B cell (primary cell): ENCODE measurements around the gene CDH12. TPM values are rescaled to one million over a fixed set of nuclear protein-coding genes. Genes with fewer than 3 reads are reported as not detected.

ENCODE experiments used
- ATAC-seq: fragments of 200-7000 bp; cut with Tn5 transposase; one replicate; pipeline ENCODE4 v1.10.0; 2021; ENCODE audit warnings: low read depth, mild to moderate bottlenecking, moderate number of reproducible peaks, moderate library complexity
- CTCF ChIA-PET: fragments of 350-600 bp; sonication (Branson Sonifier 250); formaldehyde crosslinking; loops from one replicate; lab custom pipeline; 2021; ENCODE audit warnings: antibody characterized with exemption, inconsistent platforms; lab: Charles Lee
- POLR2A ChIA-PET: fragments of 350-600 bp; sonication (Branson Sonifier 250); formaldehyde crosslinking; loops from one replicate; lab custom pipeline; 2021; ENCODE audit warnings: antibody characterized with exemption; lab: Charles Lee
- DNase-seq: peaks from one replicate; pipeline ENCODE4 v3.0.0; 2013
- H2AFZ ChIP-seq: 2 replicates; pipeline ENCODE4 v1.6.1; 2012; ENCODE audit warnings: mild to moderate bottlenecking, low read depth, low read length; ENCODE audit not compliant: insufficient read depth, poor library complexity, severe bottlenecking
- H3K27ac ChIP-seq, 2 donors: 1 replicate in 1 of 2; 2 replicates in 1 of 2; pipeline ENCODE4 v1.5.1; 2012 to 2013; ENCODE audit warnings: low read length in 2 of 2, mild to moderate bottlenecking in 2 of 2, moderate library complexity in 1 of 2
- H3K27me3 ChIP-seq, 4 experiments: fragments of 200-600 bp in 1 of 4; sonication (generic) in 1 of 4; replicated peaks in 1 of 4; 1 replicate in 2 of 4; 2 replicates in 2 of 4; pipeline versions ENCODE4 v1.6.1 to v1.7.0; 2013 to 2016; ENCODE audit warnings: low read length in 3 of 4, mild to moderate bottlenecking in 2 of 4, mixed read lengths in 1 of 4, moderate library complexity in 1 of 4; ENCODE audit not compliant: insufficient read depth in 4 of 4, control insufficient read depth in 3 of 4; ENCODE audit errors: control extremely low read depth in 1 of 4
- H3K36me3 ChIP-seq, 2 experiments: replicated peaks in 1 of 2; 1 replicate in 1 of 2; 2 replicates in 1 of 2; pipeline versions ENCODE4 v1.6.1 to v1.7.1; 2013; ENCODE audit warnings: low read length in 1 of 2; ENCODE audit not compliant: insufficient read depth in 2 of 2, control insufficient read depth in 1 of 2; ENCODE audit errors: control extremely low read depth in 1 of 2, extremely low read depth in 1 of 2
- H3K4me1 ChIP-seq, 2 donors: fragments of 200-600 bp in 1 of 2; sonication (generic) in 1 of 2; 1 replicate in 1 of 2; 2 replicates in 1 of 2; pipeline versions ENCODE4 v1.5.1 to v1.6.1; 2013 to 2017; ENCODE audit warnings: low read length in 2 of 2; ENCODE audit not compliant: control insufficient read depth in 2 of 2, insufficient read depth in 2 of 2
- H3K4me2 ChIP-seq: replicated peaks from 2 replicates; pipeline ENCODE3; 2012; ENCODE audit warnings: mild to moderate bottlenecking, low read depth, low read length; ENCODE audit not compliant: poor library complexity, severe bottlenecking
- H3K4me3 ChIP-seq, 5 experiments: fragments of 200-600 bp in 1 of 5; sonication (generic) in 1 of 5; 1 replicate in 3 of 5; 2 replicates in 2 of 5; pipeline versions ENCODE4 v1.5.1 to v1.7.0; 2011 to 2016; ENCODE audit warnings: low read length in 4 of 5, mild to moderate bottlenecking in 4 of 5, low read depth in 2 of 5, control low read depth in 1 of 5, moderate library complexity in 1 of 5; ENCODE audit not compliant: insufficient read depth in 1 of 5; ENCODE audit errors: control extremely low read depth in 1 of 5, extremely low read depth in 1 of 5
- H3K79me2 ChIP-seq: fragments of 200-600 bp; sonication (generic); one replicate; pipeline ENCODE4 v1.6.0; 2016; ENCODE audit warnings: low read length; ENCODE audit not compliant: control insufficient read depth, insufficient read depth
- H3K9ac ChIP-seq: fragments of 200-600 bp; sonication (generic); 2 replicates; pipeline ENCODE4 v1.6.1; 2017; ENCODE audit warnings: mild to moderate bottlenecking, low read length, moderate library complexity
- H3K9me3 ChIP-seq, 3 donors: one replicate each; pipeline versions ENCODE4 v1.6.1 to v1.7.1; 2013; ENCODE audit warnings: low read length in 2 of 3; ENCODE audit not compliant: control insufficient read depth in 2 of 3, insufficient read depth in 1 of 3; ENCODE audit errors: control extremely low read depth in 1 of 3
- H4K20me1 ChIP-seq: 2 replicates; pipeline ENCODE4 v1.6.0; 2012; ENCODE audit warnings: mild to moderate bottlenecking, low read length; ENCODE audit not compliant: insufficient read depth, control insufficient read depth, poor library complexity, severe bottlenecking
- H3K27ac Mint-ChIP-seq: one replicate; pipeline ENCODE4 v1.8.0; 2021; ENCODE audit warnings: mixed read lengths
- H3K27me3 Mint-ChIP-seq: one replicate; pipeline ENCODE4 v1.8.0; 2021; ENCODE audit warnings: mixed read lengths
- H3K4me1 Mint-ChIP-seq: one replicate; pipeline ENCODE4 v1.8.0; 2021; ENCODE audit warnings: mixed read lengths
- H3K4me3 Mint-ChIP-seq: one replicate; pipeline ENCODE4 v1.8.0; 2021; ENCODE audit warnings: mixed read lengths
- H3K9me3 Mint-ChIP-seq: one replicate; pipeline ENCODE4 v1.8.0; 2022; ENCODE audit warnings: mixed read lengths; ENCODE audit not compliant: insufficient read depth
- CTCF ChIP-seq: fragments of 200-600 bp; IDR thresholded peaks from one replicate; pipeline ENCODE4 v1.8.0; 2022; ENCODE audit warnings: antibody characterized with exemption, mild to moderate bottlenecking
- EZH2 ChIP-seq: IDR thresholded peaks from 2 replicates; pipeline ENCODE4 v1.6.1; 2012; ENCODE audit warnings: borderline replicate concordance, low read depth, mild to moderate bottlenecking, moderate library complexity, low read length; ENCODE audit not compliant: insufficient read depth, poor library complexity, severe bottlenecking
- WGBS: methylation state at CpG from one replicate; pipeline ENCODE4 v1.1.5; 2013; ENCODE audit warnings: missing lambda C conversion rate; ENCODE audit not compliant: insufficient coverage; 5-methylcytosine and 5-hydroxymethylcytosine counted together
- intact Hi-C: fragments of 100-400 bp; cut with micrococcal nuclease; formaldehyde crosslinking; loops from one replicate; pipeline ENCODE4 v1.10.0; 2022
- polyA plus RNA-seq: library from polyadenylated mRNA; depleted of rRNA; stranded (reverse); fragments of >200 nt; gene quantifications from 2 replicates; pipeline ENCODE4 v1.2.3, GENCODE V29; 2012
- total RNA-seq, 2 donors: library from RNA; stranded (reverse); fragments of 120-200 nt in 1 of 2; gene quantifications; 1 replicate in 1 of 2; 2 replicates in 1 of 2; pipeline versions ENCODE4 v1.2.3 to v1.2.4, GENCODE V29; 2013 to 2022

The CDH12 gene
- total and polyA plus RNA-seq, 2 donors (not counting 1 experiment from before 2014, with no cell fraction given) = not detected

- H3K27ac ChIP-seq = no peak overlapping the region
- CTCF ChIA-PET = no interaction called here
- no peak overlapping the region for H3K4me2 ChIP-seq
These were observed 480.1 kb downstream of the CDH12 start for GRCh38 chr5:22372826-22373660.

More at GRCh38 chr5:22372826-22373660, 480.1 kb downstream of the CDH12 start:
- ATAC-seq = no peak
- H3K9me3 ChIP-seq = peaks cover 0 to 17% (median 0%) of the 10 kb centered on the region in 3 donors
- no peaks in the 10 kb centered on the region for H4K20me1 ChIP-seq
- H3K4me1 Mint-ChIP-seq = no peaks in the 10 kb centered on the region
- no peaks in the 10 kb centered on the region for H3K36me3 ChIP-seq
- no peak overlapping the region for H3K27ac Mint-ChIP-seq
- 69% methylated on average over 1 of the region's 1 CpG for WGBS
- no peaks in the 10 kb centered on the region for H3K4me1 ChIP-seq
- DNase-seq = no peak
- no peak overlapping the region for H2AFZ ChIP-seq
- peaks cover 10% of the 10 kb centered on the region for H3K9me3 Mint-ChIP-seq
- no peaks in the 10 kb centered on the region for H3K79me2 ChIP-seq
- no peaks in the 10 kb centered on the region for H3K27me3 Mint-ChIP-seq
- POLR2A ChIA-PET = no interaction called here
- no peaks in the 10 kb centered on the region for H3K27me3 ChIP-seq
- no peak overlapping the region for H3K9ac ChIP-seq
- TF ChIP-seq EZH2 (no peak), CTCF (no peak)
- no peak overlapping the region for H3K4me3 Mint-ChIP-seq
- H3K4me3 ChIP-seq = no peak overlapping the region
- intact Hi-C loops = no loop called here
